Thyroid gland (tissue), 4 donors: ENCODE measurements around the gene MAPRE2. TPM values are rescaled to one million over a fixed set of nuclear protein-coding genes. Genes with fewer than 3 reads are reported as not detected.
"Not testable (repeated sequence)": the region's sequence is repeated elsewhere in the genome, so short reads cannot be mapped to it uniquely, and the experiment has no call there.

Experiments used
- DNase-seq, 2 donors: peaks; one replicate each; pipeline ENCODE4 v3.0.0-alpha.2; 2019
- H3K27ac ChIP-seq, 3 donors: fragments of 200-600 bp; sonication (generic); 1 replicate in 2 of 3; 2 replicates in 1 of 3; pipeline ENCODE4 v1.5.1; 2016 to 2019; ENCODE audit warnings: mild to moderate bottlenecking in 1 of 3, moderate library complexity in 1 of 3
- H3K27me3 ChIP-seq: fragments of 200-600 bp; sonication (generic); one replicate; pipeline ENCODE4 v1.5.1; 2019
- H3K36me3 ChIP-seq, 2 donors: fragments of 200-600 bp; sonication (generic); one replicate each; pipeline ENCODE4 v1.5.1; 2016 to 2019
- H3K4me1 ChIP-seq, 2 donors: fragments of 200-600 bp; sonication (generic); one replicate each; pipeline ENCODE4 v1.5.1; 2017 to 2019
- H3K4me3 ChIP-seq, 3 donors: fragments of 200-600 bp; sonication (generic); replicated peaks in 1 of 3; 1 replicate in 2 of 3; 2 replicates in 1 of 3; pipeline ENCODE4 v1.5.1; 2016; ENCODE audit warnings: mild to moderate bottlenecking in 1 of 3
- H3K9me3 ChIP-seq: fragments of 200-600 bp; sonication (generic); one replicate; pipeline ENCODE4 v1.5.1; 2017
- CTCF ChIP-seq, 6 experiments: fragments of 200-600 bp in 3 of 6; fragments of 450-650 bp in 3 of 6; sonication (generic) in 3 of 6; IDR thresholded peaks; one replicate each; pipeline ENCODE4 v1.5.1; 2016 to 2019; ENCODE audit warnings: antibody characterized with exemption in 6 of 6, mild to moderate bottlenecking in 2 of 6, inconsistent platforms in 1 of 6, moderate library complexity in 1 of 6
- POLR2A ChIP-seq, 2 donors: fragments of 450-650 bp; IDR thresholded peaks; one replicate each; pipeline ENCODE4 v1.6.1; 2017; ENCODE audit warnings: antibody characterized with exemption in 2 of 2, mild to moderate bottlenecking in 2 of 2, moderate library complexity in 1 of 2
- WGBS, 2 donors: methylation state at CpG; one replicate each; pipeline ENCODE4 v1.1.5; 2017; 5-methylcytosine and 5-hydroxymethylcytosine counted together
- intact Hi-C: fragments of 100-400 bp; cut with DNase I; formaldehyde crosslinking; loops from one replicate; pipeline ENCODE4 v1.15.1; 2023
- total RNA-seq, 4 donors: library from RNA; depleted of rRNA; stranded (reverse); fragments of >200 nt; gene quantifications; one replicate each; pipeline ENCODE4 v1.2.3, GENCODE V29; 2016

The MAPRE2 gene
- total RNA-seq, 4 donors from 2014 or later = 22.6 to 38.1 (median 28.8) TPM

GRCh38 chr18:35107216-35107615 lies 66.0 kb downstream of the MAPRE2 start:
- Histone ChIP-seq H3K9me3 (no peaks in the 10 kb centered on the region), H3K27me3 (no peaks in the 10 kb centered on the region), H3K4me1 (no peaks in the 10 kb centered on the region), H3K4me3 (no peak overlapping the region), H3K27ac (no peak overlapping the region), H3K36me3 (no peaks in the 10 kb centered on the region)
- TF ChIP-seq CTCF (IDR thresholded peaks at IDR 0.05) (no peak), POLR2A (IDR thresholded peaks at IDR 0.05) (no peak)
- intact Hi-C loops = no loop called here
- DNase-seq = no peak

- intact Hi-C loops, H3K27me3 ChIP-seq, H3K4me1 ChIP-seq, DNase-seq, H3K4me3 ChIP-seq, H3K36me3 ChIP-seq, H3K9me3 ChIP-seq, H3K27ac ChIP-seq: not testable (repeated sequence)
- 100% methylated on average over 1 of the region's 1 CpG for WGBS, 2 donors
These were observed 66.9 kb downstream of the MAPRE2 start for GRCh38 chr18:35108088-35108487.

GRCh38 chr18:35110059-35110458 lies 68.8 kb downstream of the MAPRE2 start:
- Histone ChIP-seq H3K27me3 (no peaks in the 10 kb centered on the region), H3K9me3 (no peaks in the 10 kb centered on the region), H3K27ac (no peak overlapping the region), H3K36me3 (no peaks in the 10 kb centered on the region), H3K4me1 (no peaks in the 10 kb centered on the region), H3K4me3 (no peak overlapping the region)
- WGBS, 2 donors = 90 to 91% methylated on average over 3 of the region's 3 CpGs
- intact Hi-C loops = no loop called here
- DNase-seq = no peak
- TF ChIP-seq CTCF (IDR thresholded peaks at IDR 0.05) = no peak
- no peak for TF ChIP-seq POLR2A (IDR thresholded peaks at IDR 0.05)

GRCh38 chr18:35110554-35111485 lies 69.6 kb downstream of the MAPRE2 start:
- intact Hi-C loops = no loop called here
- no peak overlapping the region for H3K4me3 ChIP-seq
- no peaks in the 10 kb centered on the region for H3K4me1 ChIP-seq
- no peak for DNase-seq
- 85 to 87% methylated on average over 3 of the region's 3 CpGs for WGBS, 2 donors
- H3K27me3 ChIP-seq = no peaks in the 10 kb centered on the region
- no peaks in the 10 kb centered on the region for H3K9me3 ChIP-seq
- TF ChIP-seq CTCF (IDR thresholded peaks at IDR 0.05) = no peak
- TF ChIP-seq POLR2A (IDR thresholded peaks at IDR 0.05) = no peak
- no peaks in the 10 kb centered on the region for H3K36me3 ChIP-seq
- no peak overlapping the region for H3K27ac ChIP-seq

- no peak for DNase-seq
- H3K4me3 ChIP-seq = no peak overlapping the region
- no peak overlapping the region for H3K27ac ChIP-seq
- TF ChIP-seq CTCF (IDR thresholded peaks at IDR 0.05) = no peak
- H3K27me3 ChIP-seq = no peaks in the 10 kb centered on the region
- no peaks in the 10 kb centered on the region for H3K9me3 ChIP-seq
- H3K36me3 ChIP-seq = no peaks in the 10 kb centered on the region
- intact Hi-C loops = no loop called here
- peaks cover 0 to 8% of the 10 kb centered on the region in 2 donors for H3K4me1 ChIP-seq
These were observed 71.5 kb downstream of the MAPRE2 start for GRCh38 chr18:35112696-35113095.
